ENCODE data around the gene DDB1.

- TF ChIP-seq, protein P1, sequence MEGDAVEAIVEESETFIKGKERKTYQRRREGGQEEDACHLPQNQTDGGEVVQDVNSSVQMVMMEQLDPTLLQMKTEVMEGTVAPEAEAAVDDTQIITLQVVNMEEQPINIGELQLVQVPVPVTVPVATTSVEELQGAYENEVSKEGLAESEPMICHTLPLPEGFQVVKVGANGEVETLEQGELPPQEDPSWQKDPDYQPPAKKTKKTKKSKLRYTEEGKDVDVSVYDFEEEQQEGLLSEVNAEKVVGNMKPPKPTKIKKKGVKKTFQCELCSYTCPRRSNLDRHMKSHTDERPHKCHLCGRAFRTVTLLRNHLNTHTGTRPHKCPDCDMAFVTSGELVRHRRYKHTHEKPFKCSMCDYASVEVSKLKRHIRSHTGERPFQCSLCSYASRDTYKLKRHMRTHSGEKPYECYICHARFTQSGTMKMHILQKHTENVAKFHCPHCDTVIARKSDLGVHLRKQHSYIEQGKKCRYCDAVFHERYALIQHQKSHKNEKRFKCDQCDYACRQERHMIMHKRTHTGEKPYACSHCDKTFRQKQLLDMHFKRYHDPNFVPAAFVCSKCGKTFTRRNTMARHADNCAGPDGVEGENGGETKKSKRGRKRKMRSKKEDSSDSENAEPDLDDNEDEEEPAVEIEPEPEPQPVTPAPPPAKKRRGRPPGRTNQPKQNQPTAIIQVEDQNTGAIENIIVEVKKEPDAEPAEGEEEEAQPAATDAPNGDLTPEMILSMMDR (conservative IDR thresholded peaks at IDR 0.05; ENCODE audit: low read depth, low read length), result no peak
- TF ChIP-seq NFE2L2 (IDR thresholded peaks at IDR 0.05; ENCODE audit: low read depth, low read length), result no peak
- TF ChIP-seq, protein P2, sequence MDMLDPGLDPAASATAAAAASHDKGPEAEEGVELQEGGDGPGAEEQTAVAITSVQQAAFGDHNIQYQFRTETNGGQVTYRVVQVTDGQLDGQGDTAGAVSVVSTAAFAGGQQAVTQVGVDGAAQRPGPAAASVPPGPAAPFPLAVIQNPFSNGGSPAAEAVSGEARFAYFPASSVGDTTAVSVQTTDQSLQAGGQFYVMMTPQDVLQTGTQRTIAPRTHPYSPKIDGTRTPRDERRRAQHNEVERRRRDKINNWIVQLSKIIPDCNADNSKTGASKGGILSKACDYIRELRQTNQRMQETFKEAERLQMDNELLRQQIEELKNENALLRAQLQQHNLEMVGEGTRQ (IDR thresholded peaks at IDR 0.05; ENCODE audit: low read depth, low read length), result peak; percentile 45
- TF ChIP-seq RAD21 (IDR thresholded peaks at IDR 0.05; ENCODE audit: low read length), result no peak
- TF ChIP-seq, protein P3, sequence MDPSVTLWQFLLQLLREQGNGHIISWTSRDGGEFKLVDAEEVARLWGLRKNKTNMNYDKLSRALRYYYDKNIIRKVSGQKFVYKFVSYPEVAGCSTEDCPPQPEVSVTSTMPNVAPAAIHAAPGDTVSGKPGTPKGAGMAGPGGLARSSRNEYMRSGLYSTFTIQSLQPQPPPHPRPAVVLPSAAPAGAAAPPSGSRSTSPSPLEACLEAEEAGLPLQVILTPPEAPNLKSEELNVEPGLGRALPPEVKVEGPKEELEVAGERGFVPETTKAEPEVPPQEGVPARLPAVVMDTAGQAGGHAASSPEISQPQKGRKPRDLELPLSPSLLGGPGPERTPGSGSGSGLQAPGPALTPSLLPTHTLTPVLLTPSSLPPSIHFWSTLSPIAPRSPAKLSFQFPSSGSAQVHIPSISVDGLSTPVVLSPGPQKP (IDR thresholded peaks at IDR 0.05; ENCODE audit: borderline replicate concordance, low read depth, low read length), result no peak
- TF ChIP-seq BHLHE40 (IDR thresholded peaks at IDR 0.05; ENCODE audit: low read depth, low read length), result no peak
- TF ChIP-seq CEBPB (IDR thresholded peaks at IDR 0.05; ENCODE audit: low read depth, low read length), result no peak
- no peak for TF ChIP-seq MAFK (IDR thresholded peaks at IDR 0.05; ENCODE audit: low read depth, low read length)
- TF ChIP-seq SMC3 (IDR thresholded peaks at IDR 0.05; ENCODE audit: low read depth, low read length), result no peak
- peak; percentile 52; the same call in 1 of the 2 replicates for TF ChIP-seq MAZ (IDR thresholded peaks at IDR 0.05; ENCODE audit: borderline replicate concordance, low read depth, low read length)
- TF ChIP-seq POLR2A (IDR thresholded peaks at IDR 0.05; ENCODE audit: low read depth, low read length), result peak; percentile 88
- peak; percentile 92; the same call in 1 of the 2 replicates for TF ChIP-seq CHD1 (IDR thresholded peaks at IDR 0.05; ENCODE audit: low read depth, low read length)
- TF ChIP-seq RFX5 (IDR thresholded peaks at IDR 0.05; ENCODE audit: low read depth, low read length), result no peak
- no peak for TF ChIP-seq RCOR1 (IDR thresholded peaks at IDR 0.05; ENCODE audit: insufficient replicate concordance, low read length)
Measured at GRCh38 chr11:61361741-61362541, 29.0 kb upstream of the DDB1 start, which contains the start of the genes CYB561A3 and TMEM138.
